Measurements from ENCODE around the gene KCTD16.

GRCh38 chr5:144298658-144299057 lies 128.0 kb downstream of the KCTD16 start:
- TF ChIP-seq JUNB (IDR thresholded peaks at IDR 0.05) = no peak
- TF ChIP-seq CTCF (IDR thresholded peaks at IDR 0.05) = no peak
- no peak for TF ChIP-seq EP300 (IDR thresholded peaks at IDR 0.05)
- no peak for TF ChIP-seq MAZ (IDR thresholded peaks at IDR 0.05; ENCODE audit: borderline replicate concordance, low read depth, low read length)
- no peak for TF ChIP-seq MYC (IDR thresholded peaks at IDR 0.05; ENCODE audit: borderline replicate concordance, low read length)
- no peak for TF ChIP-seq POLR2A (IDR thresholded peaks at IDR 0.05; ENCODE audit: low read length)
- TF ChIP-seq KDM5A (IDR thresholded peaks at IDR 0.05) = no peak
- no peak for TF ChIP-seq ESRRA (IDR thresholded peaks at IDR 0.05; ENCODE audit: borderline replicate concordance, low read length)
